Measurements from ENCODE around the gene LRRC52. TPM values are rescaled to one million over a fixed set of nuclear protein-coding genes. Genes with fewer than 3 reads are reported as not detected.

LRRC52 gene
- polyA plus RNA-seq, 2 of the 4 experiments (the other 2 are of a cell fraction) = not detected

- ChIA-PET POLR2A (interaction anchor here (1.2 kb wide), 1 partner anchor 100 kb away, joined by 3 read pairs; the partner anchor contains the start of gene ALDH9A1), CTCF (interaction anchor here (0.6 to 8.3 kb wide), 7 partner anchors 32 to 315 kb away, joined by 3 to 219 read pairs (median 4); partner anchors contain the start of gene MGST3)
- ATAC-seq = no peak
Measured at GRCh38 chr1:165598676-165599059, 54.9 kb downstream of the LRRC52 start.

DNA sequence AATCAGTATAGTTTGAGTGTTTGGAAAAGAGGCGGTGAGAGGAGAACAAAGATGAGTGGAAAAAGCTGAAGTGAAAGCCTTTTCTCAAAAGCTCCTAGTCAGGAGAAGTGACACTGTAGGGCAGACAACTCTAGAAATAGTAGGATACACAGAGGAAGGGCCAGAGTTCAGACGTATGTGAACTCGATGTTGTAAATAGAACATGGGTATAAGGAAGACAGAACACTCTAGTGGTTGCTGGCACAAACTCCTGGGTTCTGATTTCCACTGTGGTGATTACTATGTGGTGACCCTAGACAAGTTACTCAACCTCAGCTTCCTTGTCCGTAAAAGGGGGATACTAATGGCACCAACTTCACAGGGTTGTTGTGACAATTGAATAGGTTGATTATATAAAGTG is 57.0 kb downstream of the LRRC52 start:
- CTCF ChIA-PET = interaction anchor here (0.7 to 6.6 kb wide), 32 partner anchors 8 to 874 kb away, joined by 3 to 78 read pairs (median 4); partner anchors contain the start of genes ALDH9A1 and MGST3
- POLR2A ChIA-PET = no interaction called here
- no peak overlapping the region for H3K4me2 ChIP-seq
- FAIRE-seq (no peak), DNase-seq (ENCODE audit: low read depth in 1 of 2, low spot score in 1 of 2) (no peak), ATAC-seq (no peak)
- 29% methylated on average over 4 of the region's 4 CpGs for WGBS (ENCODE audit: missing lambda C conversion rate)
- H3K4me1 ChIP-seq = no peaks in the 10 kb centered on the region
- H3K9me3 ChIP-seq = no peaks in the 10 kb centered on the region
- H3K4me3 ChIP-seq = no peak overlapping the region
- no peak overlapping the region for H3K27ac ChIP-seq
- TF ChIP-seq KDM5A (IDR thresholded peaks at IDR 0.05) = no peak
- TF ChIP-seq, protein P1, sequence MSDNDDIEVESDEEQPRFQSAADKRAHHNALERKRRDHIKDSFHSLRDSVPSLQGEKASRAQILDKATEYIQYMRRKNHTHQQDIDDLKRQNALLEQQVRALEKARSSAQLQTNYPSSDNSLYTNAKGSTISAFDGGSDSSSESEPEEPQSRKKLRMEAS (IDR thresholded peaks at IDR 0.05) = no peak
- TF ChIP-seq BCL3 (IDR thresholded peaks at IDR 0.05) = no peak
- no peak for TF ChIP-seq ZSCAN20 (CRISPR knock-in tag; IDR thresholded peaks at IDR 0.05)
- TF ChIP-seq CBX8 (IDR thresholded peaks at IDR 0.05) = no peak
- TF ChIP-seq E2F6 (IDR thresholded peaks at IDR 0.05; ENCODE audit: borderline replicate concordance, low read depth) = no peak
- no peak for TF ChIP-seq HOXB13 (CRISPR knock-in tag; IDR thresholded peaks at IDR 0.05; ENCODE audit: low read depth)
- TF ChIP-seq HES2 (IDR thresholded peaks at IDR 0.05) = no peak
- TF ChIP-seq, protein P2, sequence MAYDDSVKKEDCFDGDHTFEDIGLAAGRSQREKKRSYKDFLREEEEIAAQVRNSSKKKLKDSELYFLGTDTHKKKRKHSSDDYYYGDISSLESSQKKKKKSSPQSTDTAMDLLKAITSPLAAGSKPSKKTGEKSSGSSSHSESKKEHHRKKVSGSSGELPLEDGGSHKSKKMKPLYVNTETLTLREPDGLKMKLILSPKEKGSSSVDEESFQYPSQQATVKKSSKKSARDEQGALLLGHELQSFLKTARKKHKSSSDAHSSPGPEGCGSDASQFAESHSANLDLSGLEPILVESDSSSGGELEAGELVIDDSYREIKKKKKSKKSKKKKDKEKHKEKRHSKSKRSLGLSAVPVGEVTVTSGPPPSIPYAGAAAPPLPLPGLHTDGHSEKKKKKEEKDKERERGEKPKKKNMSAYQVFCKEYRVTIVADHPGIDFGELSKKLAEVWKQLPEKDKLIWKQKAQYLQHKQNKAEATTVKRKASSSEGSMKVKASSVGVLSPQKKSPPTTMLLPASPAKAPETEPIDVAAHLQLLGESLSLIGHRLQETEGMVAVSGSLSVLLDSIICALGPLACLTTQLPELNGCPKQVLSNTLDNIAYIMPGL (CRISPR knock-in tag; IDR thresholded peaks at IDR 0.05; ENCODE audit: borderline replicate concordance) = no peak
- TF ChIP-seq, protein P3, sequence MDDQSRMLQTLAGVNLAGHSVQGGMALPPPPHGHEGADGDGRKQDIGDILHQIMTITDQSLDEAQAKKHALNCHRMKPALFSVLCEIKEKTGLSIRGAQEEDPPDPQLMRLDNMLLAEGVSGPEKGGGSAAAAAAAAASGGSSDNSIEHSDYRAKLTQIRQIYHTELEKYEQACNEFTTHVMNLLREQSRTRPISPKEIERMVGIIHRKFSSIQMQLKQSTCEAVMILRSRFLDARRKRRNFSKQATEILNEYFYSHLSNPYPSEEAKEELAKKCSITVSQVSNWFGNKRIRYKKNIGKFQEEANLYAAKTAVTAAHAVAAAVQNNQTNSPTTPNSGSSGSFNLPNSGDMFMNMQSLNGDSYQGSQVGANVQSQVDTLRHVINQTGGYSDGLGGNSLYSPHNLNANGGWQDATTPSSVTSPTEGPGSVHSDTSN (IDR thresholded peaks at IDR 0.05) = no peak
- no peak for TF ChIP-seq TFCP2L1 (CRISPR knock-in tag; IDR thresholded peaks at IDR 0.05)
- no peak for TF ChIP-seq RAD21 (conservative IDR thresholded peaks at IDR 0.05 in 1 of 2, IDR thresholded peaks at IDR 0.05 in 1 of 2)
- no peak for TF ChIP-seq FOSL2 (IDR thresholded peaks at IDR 0.05)
- TF ChIP-seq FOSL2 (CRISPR knock-in tag; IDR thresholded peaks at IDR 0.05) = no peak
- TF ChIP-seq ATOH8 (CRISPR knock-in tag; IDR thresholded peaks at IDR 0.05; ENCODE audit: low read depth) = no peak
- TF ChIP-seq NPAS2 (CRISPR knock-in tag; IDR thresholded peaks at IDR 0.05; ENCODE audit: borderline replicate concordance) = no peak

More at GRCh38 chr1:165598676-165599059, 54.9 kb downstream of the LRRC52 start:
- Histone ChIP-seq H3K4me1 (no peaks in the 10 kb centered on the region), H3K4me3 (peak overlapping the region; percentile 58), H3K9me3 (no peaks in the 10 kb centered on the region), H3K4me2 (peak overlapping the region; percentile 82), H3K27ac (peak overlapping the region; percentile 64 to 80)
- TF ChIP-seq NFE2L2 (conservative IDR thresholded peaks at IDR 0.05; ENCODE audit: low read length) = no peak
- TF ChIP-seq ZC3H11A (IDR thresholded peaks at IDR 0.05) = no peak
- TF ChIP-seq TP53 (CRISPR knock-in tag; IDR thresholded peaks at IDR 0.05) = no peak
- TF ChIP-seq USF2 (IDR thresholded peaks at IDR 0.05) = no peak
- no peak for TF ChIP-seq PHF8 (IDR thresholded peaks at IDR 0.05; ENCODE audit: borderline replicate concordance, low read depth)
- no peak for TF ChIP-seq CHD2 (IDR thresholded peaks at IDR 0.05; ENCODE audit: low read length, partially characterized antibody)
- TF ChIP-seq SREBF2 (IDR thresholded peaks at IDR 0.05) = no peak
- TF ChIP-seq JUN (IDR thresholded peaks at IDR 0.05) = no peak
- no peak for TF ChIP-seq RCOR1 (IDR thresholded peaks at IDR 0.05; ENCODE audit: low read depth, low read length)
- TF ChIP-seq FOSB (CRISPR knock-in tag; IDR thresholded peaks at IDR 0.05) = no peak
- TF ChIP-seq CBX2 (IDR thresholded peaks at IDR 0.05; ENCODE audit: borderline replicate concordance, low read depth) = no peak
- TF ChIP-seq HOXB13 (CRISPR knock-in tag; IDR thresholded peaks at IDR 0.05; ENCODE audit: low read depth) = no peak
- TF ChIP-seq, protein P3 (IDR thresholded peaks at IDR 0.05) = no peak
- no peak for TF ChIP-seq POLR2AphosphoS2 (conservative IDR thresholded peaks at IDR 0.05; ENCODE audit: low read length)
- TF ChIP-seq POLR2A (IDR thresholded peaks at IDR 0.05; ENCODE audit: low read length) = no peak
- TF ChIP-seq, protein P2 (CRISPR knock-in tag; IDR thresholded peaks at IDR 0.05; ENCODE audit: borderline replicate concordance) = no peak
- no peak for TF ChIP-seq ESRRA (IDR thresholded peaks at IDR 0.05; ENCODE audit: borderline replicate concordance, low read length)
- TF ChIP-seq KDM1A (IDR thresholded peaks at IDR 0.05; ENCODE audit: low read depth) = no peak
- FAIRE-seq = no peak
- no peak for DNase-seq (ENCODE audit: low read depth in 1 of 2, low spot score in 1 of 2)
- WGBS (ENCODE audit: missing lambda C conversion rate) = 16% methylated on average over 3 of the region's 3 CpGs
